ENCODE data around the gene NEGR1. TPM values are rescaled to one million over a fixed set of nuclear protein-coding genes. Genes with fewer than 3 reads are reported as not detected.

Gene NEGR1
- total and polyA plus RNA-seq, 2 donors (not counting 3 experiments of a cell fraction or from before 2014, with no cell fraction given) = 6.8 to 21.8 TPM

DNA sequence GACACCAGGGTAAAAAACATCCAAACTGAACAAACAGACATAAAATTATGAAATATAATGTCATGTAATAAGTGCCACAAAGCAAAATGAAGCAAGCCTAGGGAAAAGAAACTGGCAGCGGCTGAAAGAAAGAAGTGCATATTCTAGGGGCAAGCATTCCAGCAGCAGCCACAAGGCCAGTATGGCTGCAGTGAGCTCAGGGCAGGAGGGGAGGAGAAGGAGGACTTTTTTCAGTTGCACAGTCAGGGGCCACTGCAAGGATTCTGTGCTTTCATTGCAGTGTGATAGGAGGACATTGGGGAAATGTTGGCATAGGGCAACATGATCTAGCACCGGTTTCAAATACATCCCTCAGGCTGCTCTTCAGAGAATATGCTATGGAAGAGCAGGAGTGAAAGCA lies 263.8 kb downstream of the NEGR1 start:
- ChIA-PET CTCF (no interaction called here), POLR2A (no interaction called here)
- no peak overlapping the region for H3K27ac ChIP-seq (ENCODE audit: insufficient read depth, low read depth, low read length)
- H3K4me1 ChIP-seq (ENCODE audit: control insufficient read depth, extremely low read depth, insufficient read depth, low read length) = no peaks in the 10 kb centered on the region
- H3K4me2 ChIP-seq (ENCODE audit: insufficient read depth, low read length) = no peak overlapping the region
- H3K4me3 ChIP-seq (replicated peaks in 1 of 3; ENCODE audit: insufficient read depth in 1 of 3, low read depth in 1 of 3, low read length in 3 of 3) = no peak overlapping the region
- FAIRE-seq = no peak
- no TSS peak for BruUV-seq (replicated peaks)
- no peaks in the 10 kb centered on the region for H3K79me2 ChIP-seq (ENCODE audit: control insufficient read depth, insufficient read depth, low read length)
- no peak for DNase-seq (ENCODE audit: low read depth, low spot score)
- intact Hi-C loops (cut with micrococcal nuclease) = no loop called here
- no peaks in the 10 kb centered on the region for H3K9me3 ChIP-seq (replicated peaks; ENCODE audit: control insufficient read depth, insufficient read depth, low read length)
- H3K27me3 ChIP-seq (ENCODE audit: control insufficient read depth in 2 of 2, insufficient read depth in 2 of 2, low read length in 2 of 2) = no peaks in the 10 kb centered on the region
- no peak overlapping the region for H3K9ac ChIP-seq (replicated peaks; ENCODE audit: extremely low read depth, insufficient read depth, low read length)
- no peaks in the 10 kb centered on the region for H3K9me1 ChIP-seq (replicated peaks; ENCODE audit: control insufficient read depth, extremely low read depth, insufficient read depth, low read length)
- no peaks in the 10 kb centered on the region for H3K36me3 ChIP-seq (ENCODE audit: control insufficient read depth in 2 of 2, extremely low read depth in 1 of 2, insufficient read depth in 2 of 2, low read length in 2 of 2)
- no peaks in the 10 kb centered on the region for H4K20me1 ChIP-seq (replicated peaks; ENCODE audit: control insufficient read depth, extremely low read depth, insufficient read depth, low read length)
- dilution Hi-C loops (cut with MboI; ENCODE audit: extremely low pct_ligation_motif_present, low sequenced_read_pairs) = no loop called here
- H2AFZ ChIP-seq (ENCODE audit: low read depth, low read length) = no peak overlapping the region
- TF ChIP-seq MYC (IDR thresholded peaks at IDR 0.05; ENCODE audit: low read depth, low read length) = no peak
- TF ChIP-seq FOS (IDR thresholded peaks at IDR 0.05; ENCODE audit: borderline replicate concordance, insufficient read depth, low read length) = no peak
- TF ChIP-seq POLR2AphosphoS5 (IDR thresholded peaks at IDR 0.05; ENCODE audit: insufficient read depth, low read depth, low read length) = no peak
- TF ChIP-seq, protein P1, sequence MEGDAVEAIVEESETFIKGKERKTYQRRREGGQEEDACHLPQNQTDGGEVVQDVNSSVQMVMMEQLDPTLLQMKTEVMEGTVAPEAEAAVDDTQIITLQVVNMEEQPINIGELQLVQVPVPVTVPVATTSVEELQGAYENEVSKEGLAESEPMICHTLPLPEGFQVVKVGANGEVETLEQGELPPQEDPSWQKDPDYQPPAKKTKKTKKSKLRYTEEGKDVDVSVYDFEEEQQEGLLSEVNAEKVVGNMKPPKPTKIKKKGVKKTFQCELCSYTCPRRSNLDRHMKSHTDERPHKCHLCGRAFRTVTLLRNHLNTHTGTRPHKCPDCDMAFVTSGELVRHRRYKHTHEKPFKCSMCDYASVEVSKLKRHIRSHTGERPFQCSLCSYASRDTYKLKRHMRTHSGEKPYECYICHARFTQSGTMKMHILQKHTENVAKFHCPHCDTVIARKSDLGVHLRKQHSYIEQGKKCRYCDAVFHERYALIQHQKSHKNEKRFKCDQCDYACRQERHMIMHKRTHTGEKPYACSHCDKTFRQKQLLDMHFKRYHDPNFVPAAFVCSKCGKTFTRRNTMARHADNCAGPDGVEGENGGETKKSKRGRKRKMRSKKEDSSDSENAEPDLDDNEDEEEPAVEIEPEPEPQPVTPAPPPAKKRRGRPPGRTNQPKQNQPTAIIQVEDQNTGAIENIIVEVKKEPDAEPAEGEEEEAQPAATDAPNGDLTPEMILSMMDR (IDR thresholded peaks at IDR 0.05; ENCODE audit: extremely low read depth in 1 of 2, insufficient read depth in 1 of 2, low read depth in 1 of 2, low read length in 2 of 2) = no peak
- TF ChIP-seq, protein P2, sequence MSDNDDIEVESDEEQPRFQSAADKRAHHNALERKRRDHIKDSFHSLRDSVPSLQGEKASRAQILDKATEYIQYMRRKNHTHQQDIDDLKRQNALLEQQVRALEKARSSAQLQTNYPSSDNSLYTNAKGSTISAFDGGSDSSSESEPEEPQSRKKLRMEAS (IDR thresholded peaks at IDR 0.05; ENCODE audit: insufficient read depth, insufficient read length) = no peak
- no peak for TF ChIP-seq EZH2 (IDR thresholded peaks at IDR 0.05; ENCODE audit: borderline replicate concordance, low read depth, low read length, severe bottlenecking)
- no peak for TF ChIP-seq GATA2 (IDR thresholded peaks at IDR 0.05; ENCODE audit: insufficient read depth, insufficient read length, low read depth, low read length)
- TF ChIP-seq POLR2A (IDR thresholded peaks at IDR 0.05; ENCODE audit: low read depth, low read length) = no peak
- no peak for TF ChIP-seq JUN (IDR thresholded peaks at IDR 0.05; ENCODE audit: borderline replicate concordance, insufficient read depth, insufficient read length, low read depth)
